ENCODE results near the gene FNTB. TPM values are rescaled to one million over a fixed set of nuclear protein-coding genes. Genes with fewer than 3 reads are reported as not detected.

The FNTB gene
- total RNA-seq, 1 experiment from 2014 or later: 20.7 TPM

GRCh38 chr14:64970041-64970440 lies 16.7 kb upstream of the FNTB start:
- Mint-ChIP-seq H3K27me3 (ENCODE audit: low read depth) (peaks cover 22% of the 10 kb centered on the region), H3K4me1 (peaks cover 55 to 60% of the 10 kb centered on the region in 2 experiments), H3K27ac (no peak overlapping the region; a peak in 1 of 7 replicates), H3K9me3 (no peaks in the 10 kb centered on the region), H3K36me3 (ENCODE audit: insufficient read depth in 1 of 3, low read depth in 3 of 3) (peaks cover 15 to 19% (median 16%) of the 10 kb centered on the region in 3 experiments; a peak in 5 of 7 replicates), H3K4me3 (peak overlapping the region in 1 of 2 experiments; percentile 78; a peak in 1 of 5 replicates)
- no peak overlapping the region for H3K18ac ChIP-seq (ENCODE audit: insufficient read length, low read depth, low read length)
- no peak overlapping the region for H2BK15ac ChIP-seq (ENCODE audit: low read depth, low read length)
- no CpG with 5 or more reads among the region's 3 CpGs for WGBS (ENCODE audit: extremely low coverage, insufficient read length, low lambda C conversion rate)
- H3K27me3 ChIP-seq (ENCODE audit: insufficient read depth, low read length): no peaks in the 10 kb centered on the region
- no peak overlapping the region for H2BK120ac ChIP-seq (ENCODE audit: low read depth, low read length, poor library complexity, severe bottlenecking)
- H3K27ac ChIP-seq (ENCODE audit: insufficient read length, low read depth, low read length): no peak overlapping the region
- no peak overlapping the region for H3K56ac ChIP-seq (ENCODE audit: insufficient read length, low read depth, low read length)
- no peaks in the 10 kb centered on the region for H3K23me2 ChIP-seq (ENCODE audit: insufficient read length, low read depth, low read length, poor library complexity, severe bottlenecking)
- no peak overlapping the region for H3T11ph ChIP-seq (ENCODE audit: low read length)
- no peak overlapping the region for H3K23ac ChIP-seq (ENCODE audit: insufficient read length, low read depth, low read length)
- H3K4me1 ChIP-seq (ENCODE audit: insufficient read depth, low read length): peaks cover 24% of the 10 kb centered on the region; the same call in 1 of the 2 replicates
- TF ChIP-seq, protein P1, sequence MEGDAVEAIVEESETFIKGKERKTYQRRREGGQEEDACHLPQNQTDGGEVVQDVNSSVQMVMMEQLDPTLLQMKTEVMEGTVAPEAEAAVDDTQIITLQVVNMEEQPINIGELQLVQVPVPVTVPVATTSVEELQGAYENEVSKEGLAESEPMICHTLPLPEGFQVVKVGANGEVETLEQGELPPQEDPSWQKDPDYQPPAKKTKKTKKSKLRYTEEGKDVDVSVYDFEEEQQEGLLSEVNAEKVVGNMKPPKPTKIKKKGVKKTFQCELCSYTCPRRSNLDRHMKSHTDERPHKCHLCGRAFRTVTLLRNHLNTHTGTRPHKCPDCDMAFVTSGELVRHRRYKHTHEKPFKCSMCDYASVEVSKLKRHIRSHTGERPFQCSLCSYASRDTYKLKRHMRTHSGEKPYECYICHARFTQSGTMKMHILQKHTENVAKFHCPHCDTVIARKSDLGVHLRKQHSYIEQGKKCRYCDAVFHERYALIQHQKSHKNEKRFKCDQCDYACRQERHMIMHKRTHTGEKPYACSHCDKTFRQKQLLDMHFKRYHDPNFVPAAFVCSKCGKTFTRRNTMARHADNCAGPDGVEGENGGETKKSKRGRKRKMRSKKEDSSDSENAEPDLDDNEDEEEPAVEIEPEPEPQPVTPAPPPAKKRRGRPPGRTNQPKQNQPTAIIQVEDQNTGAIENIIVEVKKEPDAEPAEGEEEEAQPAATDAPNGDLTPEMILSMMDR (conservative IDR thresholded peaks at IDR 0.05): no peak
- H2BK5ac ChIP-seq (ENCODE audit: insufficient read length, low read length): no peak overlapping the region
- no peak overlapping the region for H3K9ac ChIP-seq (ENCODE audit: extremely low read depth, insufficient read length, low read length)
- H3K14ac ChIP-seq (ENCODE audit: insufficient read depth, low read length): no peak overlapping the region
- H3K79me1 ChIP-seq (ENCODE audit: insufficient read depth, low read depth, low read length, poor library complexity, severe bottlenecking): no peaks in the 10 kb centered on the region
- no peak overlapping the region for H2BK20ac ChIP-seq (ENCODE audit: low read depth, low read length, poor library complexity, severe bottlenecking)
- H4K5ac ChIP-seq (ENCODE audit: insufficient read length, low read depth, low read length): no peak overlapping the region
- no peaks in the 10 kb centered on the region; the same call in 1 of the 2 replicates for H3K79me2 ChIP-seq (ENCODE audit: insufficient read depth, low read length)
- H2AFZ ChIP-seq (ENCODE audit: low read length): no peak overlapping the region
- no peaks in the 10 kb centered on the region for H3K9me3 ChIP-seq (ENCODE audit: control insufficient read depth, low read depth, low read length)
- H2AK5ac ChIP-seq (ENCODE audit: insufficient read length, low read length): no peak overlapping the region
- H3K4me2 ChIP-seq (ENCODE audit: insufficient read depth, insufficient read length, low read length): no peak overlapping the region
- no peak overlapping the region for H3K4ac ChIP-seq (ENCODE audit: low read depth, low read length)
- H4K20me1 ChIP-seq (ENCODE audit: control insufficient read depth, insufficient read depth, insufficient read length): no peaks in the 10 kb centered on the region
- H2BK12ac ChIP-seq (ENCODE audit: insufficient read length, low read depth, low read length): no peak overlapping the region
- H4K91ac ChIP-seq (ENCODE audit: insufficient read length, low read depth, low read length): no peak overlapping the region
- DNase-seq: no peak
- H4K8ac ChIP-seq (replicated peaks; ENCODE audit: insufficient read length, low read depth, low read length): no peak overlapping the region

All from H9 (cell line).